Activated B cell treated with CpG ODN at 0.5 μM for 24 hours (primary cell): ENCODE measurements around the gene PDE4B. TPM values are rescaled to one million over a fixed set of nuclear protein-coding genes. Genes with fewer than 3 reads are reported as not detected.

Experiments used
- ATAC-seq: fragments of 200-7000 bp; cut with Tn5 transposase; one replicate; pipeline ENCODE4 v1.10.0; 2021; ENCODE audit warnings: low read depth, mild to moderate bottlenecking, moderate library complexity
- CTCF ChIA-PET: fragments of 350-600 bp; sonication (Branson Sonifier 250); formaldehyde crosslinking; loops from one replicate; lab custom pipeline; 2021; ENCODE audit warnings: antibody characterized with exemption; lab: Charles Lee
- POLR2A ChIA-PET: fragments of 350-600 bp; sonication (Branson Sonifier 250); formaldehyde crosslinking; loops from one replicate; lab custom pipeline; 2021; ENCODE audit warnings: antibody characterized with exemption; lab: Charles Lee
- DNase-seq: peaks from one replicate; pipeline ENCODE4 v3.0.0; 2022
- H3K27ac Mint-ChIP-seq: one replicate; pipeline ENCODE4 v1.8.0; 2020; ENCODE audit warnings: mixed read lengths
- H3K27me3 Mint-ChIP-seq: one replicate; pipeline ENCODE4 v1.8.0; 2021; ENCODE audit warnings: mixed read lengths
- H3K36me3 Mint-ChIP-seq: one replicate; pipeline ENCODE4 v1.8.0; 2021; ENCODE audit warnings: low read depth, mixed read lengths
- H3K4me1 Mint-ChIP-seq: one replicate; pipeline ENCODE4 v1.8.0; 2021; ENCODE audit warnings: mixed read lengths
- H3K4me3 Mint-ChIP-seq: one replicate; pipeline ENCODE4 v1.8.0; 2020; ENCODE audit warnings: mild to moderate bottlenecking, mixed read lengths
- H3K9me3 Mint-ChIP-seq: one replicate; pipeline ENCODE4 v1.8.0; 2020; ENCODE audit warnings: mixed read lengths
- intact Hi-C: fragments of 100-400 bp; cut with micrococcal nuclease; formaldehyde crosslinking; loops from one replicate; pipeline ENCODE4 v1.15.1; 2024
- total RNA-seq: library from RNA; stranded (reverse); gene quantifications from 2 replicates; pipeline ENCODE4 v1.2.3, GENCODE V29; 2022
- TF ChIP-seq, protein P1 (sequence below): fragments of 200-600 bp; IDR thresholded peaks from one replicate; pipeline ENCODE4 v1.8.0; 2022; ENCODE audit warnings: antibody characterized with exemption, mild to moderate bottlenecking

PDE4B gene
- total RNA-seq, 1 donor from 2014 or later = 84.1 TPM

DNA sequence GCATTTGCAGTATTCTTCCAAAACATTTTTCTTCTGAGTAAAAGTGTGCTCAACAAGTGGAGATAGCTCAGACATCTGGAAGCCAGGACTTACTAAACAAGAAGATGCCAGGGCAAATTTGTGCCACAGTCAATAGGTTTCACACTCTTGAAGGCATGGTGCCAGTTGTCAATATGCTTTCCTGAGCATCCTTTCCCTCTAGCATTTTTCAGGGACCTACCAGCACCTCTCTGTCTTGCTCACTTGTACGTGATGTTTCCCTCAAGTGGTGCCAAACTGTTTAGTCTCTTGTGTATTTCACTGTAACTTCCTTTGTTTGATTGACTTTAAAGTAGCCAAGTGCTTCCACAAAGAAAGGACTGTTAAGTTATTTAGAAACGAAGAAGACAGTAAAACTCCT lies 547.2 kb downstream of the PDE4B start:
- H3K4me1 Mint-ChIP-seq = peaks cover 86% of the 10 kb centered on the region
- H3K9me3 Mint-ChIP-seq = no peaks in the 10 kb centered on the region
- peak overlapping the region; percentile 64 for H3K4me3 Mint-ChIP-seq
- DNase-seq = no peak
- TF ChIP-seq, protein P1, sequence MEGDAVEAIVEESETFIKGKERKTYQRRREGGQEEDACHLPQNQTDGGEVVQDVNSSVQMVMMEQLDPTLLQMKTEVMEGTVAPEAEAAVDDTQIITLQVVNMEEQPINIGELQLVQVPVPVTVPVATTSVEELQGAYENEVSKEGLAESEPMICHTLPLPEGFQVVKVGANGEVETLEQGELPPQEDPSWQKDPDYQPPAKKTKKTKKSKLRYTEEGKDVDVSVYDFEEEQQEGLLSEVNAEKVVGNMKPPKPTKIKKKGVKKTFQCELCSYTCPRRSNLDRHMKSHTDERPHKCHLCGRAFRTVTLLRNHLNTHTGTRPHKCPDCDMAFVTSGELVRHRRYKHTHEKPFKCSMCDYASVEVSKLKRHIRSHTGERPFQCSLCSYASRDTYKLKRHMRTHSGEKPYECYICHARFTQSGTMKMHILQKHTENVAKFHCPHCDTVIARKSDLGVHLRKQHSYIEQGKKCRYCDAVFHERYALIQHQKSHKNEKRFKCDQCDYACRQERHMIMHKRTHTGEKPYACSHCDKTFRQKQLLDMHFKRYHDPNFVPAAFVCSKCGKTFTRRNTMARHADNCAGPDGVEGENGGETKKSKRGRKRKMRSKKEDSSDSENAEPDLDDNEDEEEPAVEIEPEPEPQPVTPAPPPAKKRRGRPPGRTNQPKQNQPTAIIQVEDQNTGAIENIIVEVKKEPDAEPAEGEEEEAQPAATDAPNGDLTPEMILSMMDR = no peak
- POLR2A ChIA-PET = interaction anchor here (0.9 to 11.2 kb wide), 3 partner anchors 11 to 58 kb away, joined by 3 to 279 read pairs (median 3); no protein-coding TSS in a partner anchor
- intact Hi-C loops = loop anchor here (1.0 to 10.0 kb wide), 3 partner anchors 27 to 1375 kb away; partner anchors contain the start of gene JAK1
- CTCF ChIA-PET = interaction anchor here (1.0 to 1.2 kb wide), 2 partner anchors 12 to 64 kb away, joined by 3 to 4 read pairs; no protein-coding TSS in a partner anchor
- H3K27ac Mint-ChIP-seq = peak overlapping the region; percentile 83
- ATAC-seq = no peak
- H3K27me3 Mint-ChIP-seq = no peaks in the 10 kb centered on the region
- H3K36me3 Mint-ChIP-seq = peaks cover 65% of the 10 kb centered on the region

DNA sequence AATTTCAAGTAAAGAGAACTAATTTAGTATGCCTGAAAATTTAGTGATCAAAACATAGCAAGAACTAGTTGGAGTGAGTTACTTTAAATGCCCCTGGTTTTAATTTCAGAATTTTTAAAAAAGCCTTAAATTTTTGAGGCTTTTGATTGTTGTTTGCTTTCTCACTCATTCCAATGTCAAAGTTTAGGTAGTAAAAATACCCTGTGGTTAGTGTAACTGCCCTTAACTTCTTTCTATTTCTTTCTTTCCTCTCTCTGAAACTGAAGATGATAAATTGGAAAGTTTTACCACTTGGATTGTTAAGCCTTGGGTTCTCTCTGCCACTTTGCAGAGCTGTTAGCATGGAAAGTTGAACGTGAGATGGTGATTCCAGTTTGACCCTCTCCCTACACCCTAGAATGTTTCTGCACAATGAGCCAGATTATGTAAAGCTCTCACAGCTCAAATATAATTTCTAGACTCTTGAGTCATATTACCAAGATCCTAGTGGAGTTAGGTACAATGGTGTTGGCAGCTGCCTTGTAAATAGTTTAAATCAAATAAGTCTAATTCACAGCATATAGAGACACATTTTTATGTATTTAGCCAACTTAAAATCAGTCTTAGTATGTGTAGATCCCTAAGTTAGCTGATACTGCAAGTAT lies 548.9 kb downstream of the PDE4B start:
- intact Hi-C loops = loop anchor here (1.0 kb wide), 1 partner anchor 9 kb away; no protein-coding TSS in a partner anchor
- Mint-ChIP-seq H3K36me3 (peaks cover 66% of the 10 kb centered on the region), H3K9me3 (no peaks in the 10 kb centered on the region), H3K4me1 (peaks cover 86% of the 10 kb centered on the region), H3K27me3 (no peaks in the 10 kb centered on the region), H3K4me3 (peak overlapping the region; percentile 50), H3K27ac (peak overlapping the region; percentile 81)
- no peak for ATAC-seq
- CTCF ChIA-PET = interaction anchor here (1.0 to 3.8 kb wide), 3 partner anchors 9 to 59 kb away, joined by 3 to 12 read pairs (median 7); no protein-coding TSS in a partner anchor
- POLR2A ChIA-PET = interaction anchor here (0.6 to 3.0 kb wide), 13 partner anchors 9 to 105 kb away, joined by 3 to 25 read pairs (median 7); no protein-coding TSS in a partner anchor
- TF ChIP-seq, protein P1 = no peak
- DNase-seq = no peak

DNA sequence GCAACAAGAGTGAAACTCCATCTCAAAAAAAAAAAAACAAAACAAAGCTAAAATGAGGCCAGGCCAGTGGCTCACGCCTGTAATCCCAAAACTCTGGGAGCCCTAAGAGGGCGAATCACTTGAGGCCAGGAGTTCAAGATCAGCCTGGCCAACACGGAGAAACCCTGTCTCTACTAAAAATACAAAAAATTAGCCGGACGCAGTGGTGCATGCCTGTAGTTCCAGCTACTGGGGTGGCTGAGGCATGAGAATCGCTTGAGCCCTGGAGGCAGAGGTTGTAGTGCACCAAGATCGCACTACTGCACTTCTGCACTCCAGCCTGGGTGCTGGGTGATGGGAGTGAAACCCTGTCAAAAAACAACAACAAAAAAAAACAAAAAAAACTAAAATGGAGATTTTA lies 550.0 kb downstream of the PDE4B start:
- ChIA-PET CTCF (interaction anchor here (0.8 to 6.4 kb wide), 8 partner anchors 8 to 103 kb away, joined by 3 to 30 read pairs (median 6); no protein-coding TSS in a partner anchor), POLR2A (interaction anchor here (1.1 to 3.0 kb wide), 13 partner anchors 8 to 104 kb away, joined by 3 to 25 read pairs (median 10); no protein-coding TSS in a partner anchor)
- Mint-ChIP-seq H3K27me3 (no peaks in the 10 kb centered on the region), H3K4me1 (peaks cover 86% of the 10 kb centered on the region), H3K9me3 (no peaks in the 10 kb centered on the region), H3K27ac (peak overlapping the region; percentile 79), H3K4me3 (peak overlapping the region; percentile 73), H3K36me3 (peaks cover 61% of the 10 kb centered on the region)
- ATAC-seq = peak; percentile 74
- no peak for DNase-seq
- TF ChIP-seq, protein P1 = no peak
- intact Hi-C loops = loop anchor here (1.0 kb wide), 1 partner anchor 7 kb away; no protein-coding TSS in a partner anchor

DNA sequence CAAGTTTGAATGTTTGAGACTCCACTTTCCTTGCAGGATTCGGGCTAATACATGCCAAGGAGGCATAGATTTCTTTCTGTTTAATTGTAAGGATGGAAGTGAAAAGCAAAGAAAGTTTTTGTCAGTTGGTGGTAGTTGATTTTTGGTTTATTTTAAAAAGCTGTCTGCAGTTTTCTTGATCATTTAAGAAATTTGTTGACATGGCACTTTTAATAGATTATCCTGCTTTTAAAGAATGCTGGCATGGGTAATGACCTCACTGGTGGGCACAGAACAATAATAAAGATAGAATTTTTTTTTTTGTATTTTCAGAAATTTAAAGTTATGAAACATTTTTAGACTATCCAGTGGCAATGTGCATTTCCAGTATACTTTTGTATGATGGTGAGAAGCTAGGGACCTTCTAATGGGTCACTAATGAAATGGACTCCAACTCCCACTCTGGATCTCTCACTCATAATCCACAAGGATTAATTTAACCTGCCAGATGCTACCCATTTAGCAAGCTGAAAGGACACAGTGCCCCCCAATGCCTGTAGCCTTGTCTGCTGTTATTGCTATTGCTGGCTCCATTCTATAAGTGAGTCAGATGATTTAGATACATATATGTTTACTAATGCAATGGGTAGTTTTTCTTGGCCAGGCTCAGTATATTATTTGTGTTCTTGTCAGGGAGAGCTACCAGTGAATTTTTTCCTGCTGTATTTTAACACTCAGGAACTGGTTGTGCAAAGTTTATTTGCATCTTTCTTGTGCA lies 551.1 kb downstream of the PDE4B start:
- CTCF ChIA-PET = interaction anchor here (1.4 to 6.4 kb wide), 10 partner anchors 10 to 102 kb away, joined by 3 to 30 read pairs (median 5); no protein-coding TSS in a partner anchor
- ATAC-seq = no peak
- intact Hi-C loops = loop anchor here (1.0 to 2.0 kb wide), 2 partner anchors 8 to 17 kb away; no protein-coding TSS in a partner anchor

More for the DNA sequence above, 551.1 kb downstream of the PDE4B start:
- peaks cover 86% of the 10 kb centered on the region for H3K4me1 Mint-ChIP-seq
- no peaks in the 10 kb centered on the region for H3K27me3 Mint-ChIP-seq
- peak overlapping the region; percentile 35 for H3K4me3 Mint-ChIP-seq
- H3K27ac Mint-ChIP-seq = peak overlapping the region; percentile 79
- H3K36me3 Mint-ChIP-seq = peaks cover 55% of the 10 kb centered on the region
- TF ChIP-seq, protein P1 = no peak
- POLR2A ChIA-PET = interaction anchor here (0.6 to 5.0 kb wide), 15 partner anchors 7 to 103 kb away, joined by 3 to 25 read pairs (median 5); no protein-coding TSS in a partner anchor
- H3K9me3 Mint-ChIP-seq = no peaks in the 10 kb centered on the region
- no peak for DNase-seq
